Neuronal stem cell (in vitro differentiated cells): Measurements from ENCODE around the gene TP73.

ENCODE experiments used
- DNase-seq: peaks from one replicate; pipeline ENCODE4 v3.0.0-alpha.2; 2013; ENCODE audit warnings: low spot score
- H2AFZ ChIP-seq: one replicate; pipeline ENCODE4 v1.6.1; 2013; ENCODE audit warnings: mild to moderate bottlenecking, low read length, inconsistent platforms
- H2AK5ac ChIP-seq: 2 replicates; pipeline ENCODE4 v1.6.1; 2013; ENCODE audit warnings: low read depth, mild to moderate bottlenecking, inconsistent platforms, low read length, moderate library complexity, mixed read lengths
- H2BK120ac ChIP-seq: 2 replicates; pipeline ENCODE4 v1.6.1; 2013; ENCODE audit warnings: low read depth, mild to moderate bottlenecking, inconsistent platforms, low read length, moderate library complexity, mixed read lengths
- H2BK12ac ChIP-seq: one replicate; pipeline ENCODE4 v1.6.1; 2013; ENCODE audit warnings: low read length, inconsistent platforms
- H2BK15ac ChIP-seq: 2 replicates; pipeline ENCODE4 v1.6.1; 2013; ENCODE audit warnings: mild to moderate bottlenecking, low read length, inconsistent platforms, mixed read lengths
- H2BK5ac ChIP-seq: one replicate; pipeline ENCODE4 v1.6.1; 2013; ENCODE audit warnings: inconsistent platforms, mild to moderate bottlenecking, low read length, moderate library complexity
- H3K14ac ChIP-seq: one replicate; pipeline ENCODE4 v1.6.1; 2013; ENCODE audit warnings: low read length, inconsistent platforms
- H3K18ac ChIP-seq: 2 replicates; pipeline ENCODE4 v1.6.1; 2013; ENCODE audit warnings: low read length, inconsistent platforms
- H3K23ac ChIP-seq: 2 replicates; pipeline ENCODE4 v1.6.1; 2013; ENCODE audit warnings: low read depth, mild to moderate bottlenecking, mixed read lengths, low read length, inconsistent platforms; ENCODE audit not compliant: poor library complexity
- H3K27ac ChIP-seq: replicated peaks from 3 replicates; pipeline ENCODE4 v1.5.1; 2013; ENCODE audit warnings: low read length, inconsistent platforms
- H3K27me3 ChIP-seq, 3 experiments: 2 replicates each; pipeline ENCODE4 v1.6.1; 2013; ENCODE audit warnings: low read length in 3 of 3, mild to moderate bottlenecking in 2 of 3, inconsistent platforms in 1 of 3, low read depth in 1 of 3, mixed read lengths in 1 of 3, moderate library complexity in 1 of 3; ENCODE audit not compliant: control insufficient read depth in 3 of 3, insufficient read depth in 3 of 3
- H3K36me3 ChIP-seq, 2 donors: replicated peaks in 1 of 2; 2 replicates each; pipeline ENCODE4 v1.6.1; 2013; ENCODE audit warnings: low read length in 2 of 2; ENCODE audit not compliant: control insufficient read depth in 2 of 2, insufficient read depth in 2 of 2
- H3K4ac ChIP-seq: 2 replicates; pipeline ENCODE4 v1.6.1; 2013; ENCODE audit warnings: inconsistent platforms, mild to moderate bottlenecking, low read length, moderate library complexity
- H3K4me1 ChIP-seq, 2 donors: 1 replicate in 1 of 2; 2 replicates in 1 of 2; pipeline ENCODE4 v1.6.1; 2013; ENCODE audit warnings: low read length in 2 of 2, low read depth in 1 of 2; ENCODE audit not compliant: control insufficient read depth in 2 of 2, insufficient read depth in 1 of 2
- H3K4me2 ChIP-seq: one replicate; pipeline ENCODE4 v1.6.1; 2013; ENCODE audit warnings: mild to moderate bottlenecking, low read length, inconsistent platforms; ENCODE audit not compliant: insufficient read depth, poor library complexity, severe bottlenecking
- H3K4me3 ChIP-seq, 2 donors: 2 replicates each; pipeline ENCODE4 v1.5.1; 2013; ENCODE audit warnings: low read length in 2 of 2, mild to moderate bottlenecking in 2 of 2, inconsistent platforms in 1 of 2, moderate library complexity in 1 of 2
- H3K79me1 ChIP-seq: one replicate; pipeline ENCODE4 v1.6.1; 2013; ENCODE audit warnings: low read depth, mild to moderate bottlenecking, inconsistent platforms, low read length, moderate library complexity
- H3K9ac ChIP-seq: one replicate; pipeline ENCODE4 v1.6.1; 2013; ENCODE audit warnings: mild to moderate bottlenecking, low read depth, low read length, inconsistent platforms; ENCODE audit not compliant: poor library complexity
- H3K9me3 ChIP-seq, 2 donors: replicated peaks in 1 of 2; 2 replicates each; pipeline versions ENCODE3 to v1.6.1; 2013; ENCODE audit warnings: low read length in 2 of 2, mild to moderate bottlenecking in 2 of 2, inconsistent platforms in 1 of 2, low read depth in 1 of 2, mixed read lengths in 1 of 2, moderate library complexity in 1 of 2; ENCODE audit not compliant: control insufficient read depth in 2 of 2, insufficient read depth in 1 of 2
- H4K8ac ChIP-seq: one replicate; pipeline ENCODE4 v1.6.1; 2013; ENCODE audit warnings: low read depth, mild to moderate bottlenecking, inconsistent platforms, low read length, moderate library complexity
- H4K91ac ChIP-seq: one replicate; pipeline ENCODE4 v1.6.1; 2013; ENCODE audit warnings: low read length, low read depth, mild to moderate bottlenecking, inconsistent platforms; ENCODE audit not compliant: poor library complexity
- WGBS, 2 donors: extraction: QIAGEN DNeasy Blood & Tissue Kit; methylation state at CpG; one replicate each; pipeline ENCODE4 v1.1.7; 2013; ENCODE audit warnings: missing lambda C conversion rate in 2 of 2, mixed read lengths in 1 of 2; ENCODE audit not compliant: insufficient read length in 2 of 2, insufficient replicate concordance in 1 of 2; ENCODE audit errors: extremely low coverage in 2 of 2; 5-methylcytosine and 5-hydroxymethylcytosine counted together

The TP73 gene

GRCh38 chr1:3626025-3626424, 26.3 kb upstream of the TP73 start:
- Histone ChIP-seq H2BK5ac (no peak overlapping the region), H2BK120ac (no peak overlapping the region), H2BK15ac (no peak overlapping the region), H3K18ac (no peak overlapping the region), H3K23ac (no peak overlapping the region), H3K9ac (no peak overlapping the region), H3K79me1 (no peaks in the 10 kb centered on the region), H3K36me3 (peaks cover 27 to 41% of the 10 kb centered on the region in 2 donors), H3K4me2 (no peak overlapping the region), H3K4ac (no peak overlapping the region), H3K27me3 (peaks cover 0 to 2% (median 0%) of the 10 kb centered on the region in 3 experiments), H2AFZ (no peak overlapping the region), H3K27ac (no peak overlapping the region), H2AK5ac (no peak overlapping the region), H3K14ac (no peak overlapping the region), H3K9me3 (peaks cover 0 to 2% of the 10 kb centered on the region in 2 donors), H3K4me3 (peak overlapping the region in 1 of 2 donors; percentile 89), H3K4me1 (peaks cover 10 to 11% of the 10 kb centered on the region in 2 donors), H4K91ac (no peak overlapping the region), H2BK12ac (no peak overlapping the region), H4K8ac (no peak overlapping the region)
- no peak for DNase-seq
- WGBS, 2 donors: no CpG with 5 or more reads among the region's 4 CpGs

- H3K23ac ChIP-seq: peak overlapping the region; percentile 2
- no peak overlapping the region for H2AFZ ChIP-seq
- H3K4me3 ChIP-seq: no peak overlapping the region
- H2AK5ac ChIP-seq: no peak overlapping the region
- WGBS, 2 donors: no CpG with 5 or more reads among the region's 26 CpGs
- H2BK5ac ChIP-seq: no peak overlapping the region
- no peak overlapping the region for H3K27ac ChIP-seq
- H3K4me2 ChIP-seq: no peak overlapping the region
- H3K18ac ChIP-seq: no peak overlapping the region
- peaks cover 0 to 2% (median 0%) of the 10 kb centered on the region in 3 experiments for H3K27me3 ChIP-seq
- no peak overlapping the region for H2BK12ac ChIP-seq
- H3K9me3 ChIP-seq: no peaks in the 10 kb centered on the region
- H3K79me1 ChIP-seq: no peaks in the 10 kb centered on the region
- H4K91ac ChIP-seq: no peak overlapping the region
- DNase-seq: no peak
- no peak overlapping the region for H3K14ac ChIP-seq
- peaks cover 26 to 53% of the 10 kb centered on the region in 2 donors for H3K36me3 ChIP-seq
- H3K4me1 ChIP-seq: peaks cover 10 to 21% of the 10 kb centered on the region in 2 donors
- no peak overlapping the region for H3K4ac ChIP-seq
- H3K9ac ChIP-seq: no peak overlapping the region
- H2BK120ac ChIP-seq: no peak overlapping the region
- no peak overlapping the region for H4K8ac ChIP-seq
- H2BK15ac ChIP-seq: no peak overlapping the region
Measured at GRCh38 chr1:3627515-3628253, 24.6 kb upstream of the TP73 start.

GRCh38 chr1:3628445-3628844, 23.9 kb upstream of the TP73 start:
- Histone ChIP-seq H3K4me3 (no peak overlapping the region), H3K79me1 (no peaks in the 10 kb centered on the region), H3K18ac (no peak overlapping the region), H3K23ac (no peak overlapping the region), H2BK12ac (no peak overlapping the region), H3K9me3 (no peaks in the 10 kb centered on the region), H3K4me2 (no peak overlapping the region), H3K27ac (no peak overlapping the region), H3K9ac (no peak overlapping the region), H2BK120ac (no peak overlapping the region), H2BK15ac (no peak overlapping the region), H2AK5ac (no peak overlapping the region), H2BK5ac (no peak overlapping the region), H3K36me3 (peaks cover 26 to 61% of the 10 kb centered on the region in 2 donors), H3K27me3 (peaks cover 0 to 2% (median 0%) of the 10 kb centered on the region in 3 experiments), H4K91ac (no peak overlapping the region), H2AFZ (no peak overlapping the region), H3K4ac (no peak overlapping the region), H3K14ac (no peak overlapping the region), H3K4me1 (peaks cover 10 to 21% of the 10 kb centered on the region in 2 donors), H4K8ac (no peak overlapping the region)
- DNase-seq: no peak
- WGBS, 2 donors: no CpG with 5 or more reads among the region's 10 CpGs

- DNase-seq: no peak
- no CpG with 5 or more reads among the region's 16 CpGs for WGBS, 2 donors
Measured at GRCh38 chr1:3629561-3630160, 22.7 kb upstream of the TP73 start.

More at GRCh38 chr1:3629561-3630160, 22.7 kb upstream of the TP73 start:
- H2BK5ac ChIP-seq: no peak overlapping the region
- no peak overlapping the region for H3K27ac ChIP-seq
- no peak overlapping the region for H3K14ac ChIP-seq
- H3K4ac ChIP-seq: peak overlapping the region; percentile 7
- no peak overlapping the region for H2BK15ac ChIP-seq
- no peaks in the 10 kb centered on the region for H3K79me1 ChIP-seq
- H3K4me3 ChIP-seq: no peak overlapping the region
- H4K91ac ChIP-seq: peak overlapping the region; percentile 24
- H2AK5ac ChIP-seq: no peak overlapping the region
- H4K8ac ChIP-seq: no peak overlapping the region
- H3K27me3 ChIP-seq: no peaks in the 10 kb centered on the region
- no peak overlapping the region for H2AFZ ChIP-seq
- H3K9me3 ChIP-seq: no peaks in the 10 kb centered on the region
- no peak overlapping the region for H3K18ac ChIP-seq
- H3K36me3 ChIP-seq: peaks cover 27 to 73% of the 10 kb centered on the region in 2 donors
- peak overlapping the region; percentile 58 for H2BK12ac ChIP-seq
- peaks cover 6 to 15% of the 10 kb centered on the region in 2 donors for H3K4me1 ChIP-seq
- H3K9ac ChIP-seq: peak overlapping the region; percentile 44
- no peak overlapping the region for H2BK120ac ChIP-seq
- peak overlapping the region; percentile 73 for H3K23ac ChIP-seq
- H3K4me2 ChIP-seq: no peak overlapping the region
